GM13976 (cell line): ENCODE results near the gene GDPD5.

Experiments used
- DNase-seq: peaks from one replicate; pipeline ENCODE4 v3.0.0; 2012; ENCODE audit warnings: low spot score
- in situ Hi-C: fragments of 300-500 bp; cut with MboI; formaldehyde crosslinking; loops from one replicate; pipeline ENCODE4 v1.12.0; 2022; ENCODE audit warnings: low sequenced_read_pairs, mixed read lengths, inconsistent platforms; ENCODE audit not compliant: unreplicated experiment
- TF ChIP-seq, protein P1 (sequence below): IDR thresholded peaks from 2 replicates; pipeline ENCODE4 v1.5.1; 2012; ENCODE audit warnings: borderline replicate concordance, mild to moderate bottlenecking; ENCODE audit not compliant: insufficient read depth; ENCODE audit errors: extremely low read depth, missing control alignments, control extremely low read depth

GDPD5 gene

GRCh38 chr11:75440960-75441803 lies 84.6 kb downstream of the GDPD5 start:
- TF ChIP-seq, protein P1, sequence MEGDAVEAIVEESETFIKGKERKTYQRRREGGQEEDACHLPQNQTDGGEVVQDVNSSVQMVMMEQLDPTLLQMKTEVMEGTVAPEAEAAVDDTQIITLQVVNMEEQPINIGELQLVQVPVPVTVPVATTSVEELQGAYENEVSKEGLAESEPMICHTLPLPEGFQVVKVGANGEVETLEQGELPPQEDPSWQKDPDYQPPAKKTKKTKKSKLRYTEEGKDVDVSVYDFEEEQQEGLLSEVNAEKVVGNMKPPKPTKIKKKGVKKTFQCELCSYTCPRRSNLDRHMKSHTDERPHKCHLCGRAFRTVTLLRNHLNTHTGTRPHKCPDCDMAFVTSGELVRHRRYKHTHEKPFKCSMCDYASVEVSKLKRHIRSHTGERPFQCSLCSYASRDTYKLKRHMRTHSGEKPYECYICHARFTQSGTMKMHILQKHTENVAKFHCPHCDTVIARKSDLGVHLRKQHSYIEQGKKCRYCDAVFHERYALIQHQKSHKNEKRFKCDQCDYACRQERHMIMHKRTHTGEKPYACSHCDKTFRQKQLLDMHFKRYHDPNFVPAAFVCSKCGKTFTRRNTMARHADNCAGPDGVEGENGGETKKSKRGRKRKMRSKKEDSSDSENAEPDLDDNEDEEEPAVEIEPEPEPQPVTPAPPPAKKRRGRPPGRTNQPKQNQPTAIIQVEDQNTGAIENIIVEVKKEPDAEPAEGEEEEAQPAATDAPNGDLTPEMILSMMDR = no peak
- in situ Hi-C loops = no loop called here
- no peak for DNase-seq

DNA sequence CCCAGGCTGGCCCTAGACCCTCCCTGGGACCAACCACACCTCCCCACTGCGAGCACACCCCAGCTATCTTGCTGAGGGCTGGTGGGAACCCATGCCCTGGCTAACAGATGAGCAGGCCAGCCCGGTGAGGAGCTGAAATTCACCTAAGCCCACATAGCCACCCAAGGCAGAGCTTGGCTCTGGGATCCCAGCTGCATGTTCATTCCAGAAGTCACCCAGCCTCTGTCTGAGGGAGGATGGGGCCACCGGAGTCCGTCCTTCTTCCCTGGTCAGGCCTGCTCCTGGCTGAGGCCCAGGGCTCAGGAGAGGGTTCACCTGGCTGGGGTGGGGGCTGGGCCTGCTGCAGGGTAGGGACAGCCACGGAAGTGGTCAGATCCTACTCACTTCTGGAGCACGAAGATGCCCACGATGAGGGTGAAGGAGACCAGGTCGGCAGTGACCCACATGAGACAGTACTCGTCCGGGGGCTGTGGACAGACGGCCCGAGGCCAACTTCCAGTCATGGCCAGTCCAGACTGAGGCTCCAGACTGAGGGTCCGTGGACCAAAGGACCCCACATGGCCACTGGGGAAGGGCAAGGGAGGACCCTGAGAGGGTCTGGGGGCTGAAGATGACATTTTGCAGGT lies 86.1 kb downstream of the GDPD5 start:
- in situ Hi-C loops = no loop called here
- no peak for DNase-seq
- TF ChIP-seq, protein P1 = no peak

- DNase-seq = no peak
- in situ Hi-C loops = no loop called here
- TF ChIP-seq, protein P1 = no peak
These were observed 86.7 kb downstream of the GDPD5 start for GRCh38 chr11:75439026-75439425.

GRCh38 chr11:75437966-75438659 lies 87.6 kb downstream of the GDPD5 start:
- in situ Hi-C loops = no loop called here
- TF ChIP-seq, protein P1 = no peak
- DNase-seq = no peak

GRCh38 chr11:75436806-75437205 lies 88.9 kb downstream of the GDPD5 start:
- in situ Hi-C loops = no loop called here
- no peak for DNase-seq
- TF ChIP-seq, protein P1 = no peak

DNA sequence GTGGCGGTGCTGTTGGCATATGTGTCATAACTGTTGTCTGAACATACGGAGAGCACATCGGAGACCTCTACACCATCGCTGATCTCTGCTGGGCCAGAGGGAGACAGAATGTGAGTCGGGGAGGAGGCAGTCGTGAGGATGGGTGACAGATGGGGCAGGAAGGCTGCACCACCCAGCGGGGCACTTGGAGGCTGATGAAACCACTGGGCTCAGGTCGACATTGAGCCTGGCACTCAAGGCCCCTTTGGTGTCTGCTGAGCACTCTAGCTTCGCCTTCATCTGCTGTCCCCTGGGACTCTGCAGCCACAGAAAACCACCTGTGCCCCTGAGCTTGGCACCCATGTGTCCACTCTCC lies 90.2 kb downstream of the GDPD5 start:
- in situ Hi-C loops = no loop called here
- DNase-seq = no peak
- TF ChIP-seq, protein P1 = no peak
